HG03565 (cell line): ENCODE measurements around the gene PIR.

Experiments used
- ATAC-seq: cut with Tn5 transposase; IDR thresholded peaks from one replicate; pipeline ENCODE4 v1.9.1; 2021; ENCODE audit warnings: mild to moderate bottlenecking, moderate library complexity; ENCODE audit not compliant: unreplicated experiment

PIR gene

DNA sequence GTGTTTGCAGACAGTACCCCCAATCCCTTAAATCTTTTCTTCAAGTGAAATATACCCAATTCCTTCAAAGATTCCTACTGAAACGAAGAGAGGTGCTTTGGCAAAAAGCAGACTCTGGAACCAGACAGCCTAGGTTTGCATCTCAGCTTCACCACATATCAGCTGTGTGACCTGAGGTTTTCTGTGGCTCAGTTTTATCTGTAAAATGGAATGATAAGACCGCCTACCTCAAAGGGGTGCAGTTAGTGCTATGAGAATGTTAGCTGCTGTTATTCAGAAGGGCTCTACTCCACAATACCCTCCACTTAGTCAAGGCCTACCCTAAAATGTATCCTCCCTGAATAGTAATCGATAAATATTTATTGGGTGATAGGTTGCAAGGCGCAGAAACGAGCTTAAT, 664 bp downstream of the PIR start:
- ATAC-seq: no peak

DNA sequence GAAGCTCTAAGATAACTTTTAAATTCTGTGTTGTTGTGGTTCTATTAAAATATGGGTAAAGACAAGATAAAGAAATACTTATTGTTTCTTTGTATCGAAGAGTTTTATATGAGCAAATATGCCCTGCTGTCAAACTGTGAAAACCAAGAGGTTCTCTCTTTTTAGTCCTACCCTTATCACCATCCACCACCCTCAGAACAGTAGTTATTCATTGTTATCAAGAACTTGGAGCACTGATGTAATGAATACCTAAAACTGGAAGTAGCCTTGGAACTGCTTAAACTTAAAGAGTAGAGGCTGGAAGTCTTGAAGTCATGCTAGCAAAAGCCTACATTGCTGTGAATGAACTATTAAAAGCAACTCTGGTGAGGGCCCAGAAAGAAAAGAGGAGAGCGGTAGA, 9.2 kb downstream of the PIR start:
- ATAC-seq: no peak

DNA sequence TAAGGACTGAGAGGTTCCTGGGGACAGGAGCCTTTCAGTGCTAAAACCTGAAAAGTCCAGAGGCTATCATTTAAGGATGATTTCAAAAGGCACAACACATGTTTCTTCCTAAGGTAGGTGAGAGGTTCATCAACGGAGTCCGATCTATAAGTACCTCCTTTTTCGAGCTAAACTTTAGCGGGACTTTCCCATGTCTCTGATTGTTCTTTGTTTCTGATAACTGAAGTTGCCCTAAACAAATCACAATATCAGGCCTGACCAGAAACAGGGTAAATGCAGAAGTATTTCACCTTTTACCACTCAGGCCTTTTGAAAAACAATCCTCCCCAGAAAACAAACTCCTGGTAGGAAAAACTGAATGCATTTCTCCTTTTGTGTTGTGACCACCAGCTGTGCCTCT, 17.6 kb downstream of the PIR start:
- no peak for ATAC-seq

DNA sequence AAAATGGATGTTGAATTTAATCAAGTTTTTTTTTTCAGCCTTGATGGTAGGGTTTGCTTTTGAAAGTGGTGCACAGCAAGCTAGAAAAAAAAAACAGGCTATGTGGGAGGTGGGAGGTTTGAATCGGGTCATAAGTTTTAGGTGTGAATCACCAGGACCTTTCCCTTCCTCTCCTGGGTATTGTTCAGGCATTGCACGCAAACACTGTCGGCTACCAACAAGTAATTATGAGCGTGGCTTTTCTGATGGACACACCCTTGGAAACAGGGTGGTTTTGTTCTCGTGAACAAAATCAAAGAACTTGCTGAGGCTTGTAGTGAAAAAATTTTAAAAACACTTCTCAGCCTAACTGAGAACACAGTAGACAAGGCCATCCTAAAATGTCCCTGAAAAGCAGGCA, 18.1 kb downstream of the PIR start:
- ATAC-seq: no peak

DNA sequence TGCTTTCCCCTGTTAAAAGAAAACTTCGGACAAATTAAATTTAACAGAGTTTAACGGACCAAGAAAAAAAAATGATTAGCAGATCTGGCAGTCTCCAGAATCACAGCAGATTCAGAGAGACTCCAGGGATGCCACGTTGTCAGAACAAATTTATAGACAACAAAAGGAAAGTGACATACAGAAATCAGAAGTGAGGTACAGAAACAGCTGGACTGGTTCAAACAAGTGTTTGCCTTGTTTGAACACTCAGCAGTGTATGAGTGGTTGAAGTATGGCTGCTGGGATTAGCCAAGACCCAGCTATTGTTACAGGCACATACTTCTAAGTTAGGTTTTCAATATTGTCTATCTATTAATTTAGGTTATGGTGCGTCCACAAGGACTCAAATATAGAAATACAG, 19.1 kb downstream of the PIR start:
- ATAC-seq: no peak

DNA sequence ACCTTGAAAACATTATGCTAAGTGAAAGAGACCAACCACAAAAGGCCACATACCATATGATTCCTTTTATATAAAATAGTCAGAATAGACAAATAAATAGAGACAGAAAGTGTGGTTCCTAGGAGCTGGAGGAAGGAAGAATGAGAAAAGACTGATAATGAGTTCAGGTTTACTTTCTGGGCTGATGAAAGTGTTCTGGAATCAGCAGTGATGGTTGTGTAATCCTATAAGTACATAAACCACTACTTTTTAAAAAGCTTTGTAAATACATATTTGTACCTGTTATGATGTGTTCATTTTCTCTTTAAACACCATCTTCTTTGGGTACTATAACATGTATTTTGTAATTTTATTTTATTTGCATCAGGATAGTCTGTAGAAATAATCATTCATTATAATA, 20.6 kb downstream of the PIR start:
- ATAC-seq: no peak

DNA sequence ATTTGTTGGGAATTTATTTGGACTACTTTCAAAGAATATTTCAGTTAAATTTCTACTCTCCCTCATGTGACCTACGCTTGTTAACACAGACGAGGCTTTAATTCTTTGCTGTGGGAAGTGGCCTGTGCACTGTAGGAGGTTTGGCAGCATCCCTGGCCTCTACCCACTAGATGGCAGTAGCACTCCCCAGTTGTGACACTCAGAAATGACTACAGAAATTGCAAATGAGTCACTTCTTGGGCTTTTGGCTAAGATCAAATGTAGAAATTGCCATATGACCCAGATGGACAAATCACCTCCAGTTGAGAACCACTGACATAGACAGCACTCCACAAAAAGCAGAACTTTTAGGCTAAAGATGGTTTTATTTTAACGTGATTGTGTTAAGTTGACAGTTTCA, 22.1 kb downstream of the PIR start:
- no peak for ATAC-seq

DNA sequence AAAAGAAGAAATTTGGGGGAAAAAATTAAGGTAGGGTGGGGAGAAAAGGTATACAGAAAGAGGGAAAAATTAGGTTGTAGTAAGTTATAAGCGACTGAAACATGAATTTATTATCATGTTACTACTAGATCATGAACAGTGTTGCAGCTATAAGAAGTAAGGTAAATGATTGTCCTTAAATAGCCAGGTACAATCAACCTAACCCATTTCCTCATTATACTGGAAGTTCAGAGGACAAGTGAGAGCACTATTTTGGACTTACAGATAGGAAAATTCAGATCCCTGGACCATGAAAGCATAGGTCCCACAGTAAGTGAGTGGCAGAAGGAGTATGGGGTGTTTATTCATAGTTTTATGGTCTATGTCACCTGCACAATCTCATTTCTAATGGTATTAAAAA, 23.5 kb downstream of the PIR start:
- no peak for ATAC-seq

DNA sequence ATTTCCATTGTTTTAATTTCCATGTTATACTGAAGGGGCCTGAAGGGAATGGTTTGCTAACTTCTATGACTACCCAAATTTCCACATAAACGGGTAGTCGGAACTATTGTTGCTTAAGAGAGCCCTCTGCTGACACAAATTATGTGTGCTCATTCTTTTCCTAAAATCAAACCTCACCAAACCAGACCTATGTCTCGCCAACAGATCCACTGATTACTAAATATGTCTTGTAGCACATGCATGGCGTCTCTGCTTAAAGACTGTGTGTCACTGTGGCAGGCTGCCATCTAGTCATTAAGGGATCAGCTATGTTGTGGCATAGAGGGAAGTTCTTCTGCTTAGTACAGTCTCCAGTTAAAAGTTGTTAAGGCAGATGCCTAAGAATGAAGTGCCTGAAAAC, 25.1 kb downstream of the PIR start:
- ATAC-seq: no peak

DNA sequence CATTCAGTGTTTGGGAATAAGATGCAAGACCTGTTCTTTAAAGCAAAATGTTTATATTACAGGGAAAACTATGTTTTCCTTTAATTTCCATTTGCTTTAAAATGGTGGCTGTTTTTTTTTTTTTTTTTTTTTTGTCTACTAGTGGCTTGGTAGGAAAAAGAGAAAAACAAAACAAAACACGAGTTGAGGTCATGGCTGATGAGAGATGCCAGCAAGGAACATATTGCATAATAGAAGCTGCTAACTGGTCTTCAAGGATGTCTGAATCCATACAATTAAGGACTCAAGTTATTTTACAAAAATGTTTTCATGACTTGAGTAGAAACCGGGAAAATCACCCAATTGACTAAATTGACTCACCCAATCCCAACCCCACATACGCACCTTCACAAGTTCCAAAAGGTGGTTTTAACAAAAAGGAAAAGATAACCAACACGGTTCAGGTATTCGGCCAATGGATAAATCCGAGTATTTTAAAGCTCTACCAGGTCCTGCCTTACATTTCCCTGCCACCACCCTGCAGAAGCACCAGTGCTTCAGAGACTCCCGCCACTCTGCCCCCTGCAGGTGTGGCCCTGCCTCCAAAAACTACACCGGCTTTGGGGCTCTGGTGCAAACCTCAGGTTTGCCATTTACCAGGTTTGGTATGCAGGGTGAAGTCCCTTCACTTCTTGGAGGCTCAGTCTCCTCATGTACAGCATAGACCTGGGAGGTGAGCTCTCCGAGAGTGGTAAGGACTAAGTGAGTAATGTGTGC, 27.1 kb downstream of the PIR start:
- no peak for ATAC-seq

DNA sequence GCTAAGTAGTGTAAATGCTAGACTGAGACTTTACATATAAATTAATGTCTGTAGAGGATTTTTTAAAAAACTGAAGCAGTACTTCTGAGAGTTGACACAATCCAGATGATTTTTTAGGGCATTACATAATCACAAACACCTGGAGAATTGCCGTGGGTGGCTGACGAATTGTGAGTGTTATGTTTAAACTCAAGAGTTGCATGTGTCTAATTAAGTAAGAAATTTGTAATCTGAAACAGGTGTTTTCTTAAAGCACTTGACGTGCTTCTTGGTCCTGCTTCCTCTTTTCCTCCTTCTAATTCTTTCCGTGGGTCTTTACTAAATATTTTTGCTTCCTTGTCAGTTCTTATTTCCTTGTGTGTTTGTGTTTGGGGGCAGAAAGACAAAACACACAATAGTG, 27.8 kb downstream of the PIR start:
- ATAC-seq: peak; percentile 53

DNA sequence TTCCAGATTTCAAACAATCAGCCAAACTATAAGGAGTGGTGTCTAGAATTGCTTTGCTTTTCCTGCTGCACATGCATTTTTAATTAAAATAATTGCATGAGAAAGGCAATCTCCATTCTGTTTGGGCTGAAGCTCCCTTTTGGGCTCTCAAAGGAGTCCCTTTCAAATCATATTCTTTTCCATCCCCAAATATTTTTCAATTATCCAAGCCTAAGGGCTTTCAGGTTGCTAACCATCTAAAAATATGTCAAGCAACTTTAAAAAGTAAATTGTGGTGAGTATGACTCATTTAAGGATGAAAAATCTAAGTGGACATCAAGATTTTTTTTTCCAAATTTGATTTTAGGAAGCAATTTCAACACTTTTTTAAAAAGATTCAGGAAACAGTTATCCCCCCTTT, 28.4 kb downstream of the PIR start:
- ATAC-seq: no peak

DNA sequence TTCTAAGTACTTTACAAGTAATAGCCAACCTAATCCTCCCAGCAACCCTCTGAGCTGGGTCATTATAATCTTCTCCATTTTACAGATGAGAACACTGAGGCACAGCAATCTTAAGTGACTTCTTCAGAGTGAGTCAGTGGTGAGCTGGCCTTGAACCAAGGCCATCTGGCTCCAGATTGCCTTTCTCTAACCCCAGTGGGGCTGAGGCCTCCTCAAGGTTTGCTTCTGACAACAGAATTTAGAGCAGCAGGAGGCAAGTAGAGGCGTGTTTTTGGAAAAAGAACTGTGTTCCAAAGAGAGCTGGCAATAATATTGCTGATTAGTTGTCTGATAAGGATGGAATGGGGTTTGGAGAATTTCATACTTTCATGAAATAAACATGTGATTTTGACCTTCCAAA, 41.2 kb downstream of the PIR start:
- ATAC-seq: no peak

DNA sequence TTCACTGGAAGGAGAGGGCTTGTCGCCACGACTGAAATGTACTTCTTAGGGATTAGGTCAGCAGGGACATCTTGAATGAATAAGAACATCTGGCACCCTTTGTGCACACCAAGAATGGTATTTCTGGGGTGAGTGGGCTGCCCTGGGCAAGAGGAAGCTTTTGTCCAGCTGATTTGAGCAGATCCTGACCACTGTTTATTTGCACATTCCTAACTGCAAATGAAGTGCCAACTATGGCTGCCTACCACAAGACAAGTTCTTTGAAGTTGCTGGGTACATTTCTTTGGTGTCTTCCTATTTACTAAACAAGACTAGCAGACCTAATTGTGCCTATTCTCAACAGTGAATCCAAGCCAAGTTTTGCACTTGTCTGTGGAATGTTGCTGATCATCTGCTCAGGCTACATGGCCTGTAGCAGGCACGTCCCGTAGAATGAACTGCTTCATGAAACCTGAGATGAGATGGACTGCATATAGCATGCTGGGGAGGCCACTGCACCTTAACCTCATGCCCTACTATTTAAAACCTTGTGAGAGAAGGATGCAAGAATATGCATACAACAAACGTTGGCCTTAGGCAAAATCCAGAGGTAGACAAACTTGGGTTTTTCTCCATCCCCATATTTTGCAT, 45.0 kb downstream of the PIR start:
- ATAC-seq: no peak

DNA sequence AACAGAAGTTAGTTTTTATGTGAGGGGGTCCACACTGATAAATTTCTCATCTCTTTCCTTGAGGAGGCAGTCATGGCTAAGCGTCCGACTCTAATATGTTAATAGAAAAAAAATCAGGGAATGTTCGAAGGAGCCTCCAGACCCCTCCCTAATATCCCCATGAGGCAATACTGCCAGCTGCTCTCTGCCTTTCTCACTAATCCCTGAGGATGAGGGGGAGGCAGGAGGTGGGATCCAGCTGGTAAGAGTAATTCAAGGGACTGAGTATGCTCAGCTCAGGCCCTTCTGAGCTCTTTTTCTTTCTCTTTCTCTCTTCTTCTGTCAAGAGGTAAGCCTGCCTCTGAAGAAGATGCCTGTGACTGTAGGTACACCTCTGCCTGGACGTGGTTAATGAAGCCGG, 51.7 kb downstream of the PIR start:
- ATAC-seq: no peak

DNA sequence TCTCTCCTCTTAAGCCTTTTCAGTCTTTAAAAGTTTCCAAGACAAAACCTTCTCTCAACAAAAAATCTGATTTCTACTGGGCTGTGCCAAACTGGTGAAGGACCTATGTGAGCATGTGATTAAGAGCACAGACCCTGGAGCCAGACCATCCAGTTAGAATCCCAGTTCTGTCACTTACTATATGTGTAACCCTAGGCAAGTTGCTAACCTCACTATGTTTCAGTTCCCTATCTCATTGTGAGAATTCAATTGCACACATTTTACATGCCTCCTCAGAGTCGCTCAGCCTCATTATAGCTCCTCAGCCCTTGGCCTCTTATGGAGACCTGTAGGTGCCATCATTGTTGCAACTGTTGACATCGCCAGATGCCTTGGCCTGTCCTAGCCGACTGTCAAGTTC, 54.8 kb downstream of the PIR start:
- ATAC-seq: peak; percentile 83

DNA sequence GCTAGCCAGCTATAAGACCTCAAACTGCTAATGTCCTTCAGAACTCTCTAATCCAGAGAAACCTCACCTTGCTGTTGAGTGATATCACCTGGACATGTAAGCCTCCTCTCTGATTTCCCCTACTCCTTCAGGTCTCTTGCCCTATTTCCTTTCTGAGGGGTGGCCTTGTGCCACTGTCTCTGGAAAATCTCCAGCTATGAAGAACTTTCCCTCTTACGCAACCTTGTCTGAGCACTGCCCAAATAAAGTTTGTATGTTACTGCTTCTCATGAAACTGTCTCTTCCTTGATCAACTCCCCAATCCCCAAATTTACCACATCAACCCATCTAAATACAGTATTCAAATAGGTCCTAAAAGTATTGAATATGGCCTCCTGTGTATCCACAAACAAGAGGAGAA, 55.4 kb downstream of the PIR start:
- no peak for ATAC-seq

DNA sequence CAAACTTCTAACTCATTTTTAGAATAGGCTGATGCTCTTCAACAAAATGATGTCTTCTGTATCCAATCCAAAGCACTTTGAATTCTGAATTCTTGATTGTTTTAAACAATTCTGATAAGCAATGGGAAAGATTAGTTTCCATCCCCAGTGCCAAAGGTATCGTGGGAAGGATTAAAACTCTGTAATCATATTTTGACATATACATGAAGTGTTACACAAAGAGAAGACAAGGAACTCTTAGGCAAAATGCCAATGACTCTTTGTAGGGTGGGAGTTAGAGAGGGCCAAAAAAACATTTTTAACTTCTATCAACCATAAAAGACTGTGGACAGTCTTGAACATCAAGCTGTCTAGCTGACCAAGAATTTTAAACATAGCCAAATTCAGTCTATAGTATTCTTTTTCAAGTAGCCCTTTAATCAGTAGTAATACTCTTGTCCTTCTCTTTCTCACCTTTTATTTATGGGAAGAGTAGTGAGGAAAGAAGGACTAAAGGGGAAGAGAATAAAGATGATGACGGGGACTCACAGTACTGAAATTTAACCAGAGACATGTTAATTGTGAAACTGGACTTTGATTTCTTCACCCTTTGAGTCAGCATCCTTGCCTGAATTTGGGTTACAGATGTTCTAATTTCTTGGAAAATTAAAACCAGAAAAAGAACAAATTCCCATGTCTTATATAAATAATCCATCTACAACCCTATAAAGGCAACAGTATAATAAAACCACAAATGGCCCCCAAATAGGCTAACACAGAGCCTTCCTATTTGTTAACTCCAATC, 57.1 kb downstream of the PIR start:
- no peak for ATAC-seq

DNA sequence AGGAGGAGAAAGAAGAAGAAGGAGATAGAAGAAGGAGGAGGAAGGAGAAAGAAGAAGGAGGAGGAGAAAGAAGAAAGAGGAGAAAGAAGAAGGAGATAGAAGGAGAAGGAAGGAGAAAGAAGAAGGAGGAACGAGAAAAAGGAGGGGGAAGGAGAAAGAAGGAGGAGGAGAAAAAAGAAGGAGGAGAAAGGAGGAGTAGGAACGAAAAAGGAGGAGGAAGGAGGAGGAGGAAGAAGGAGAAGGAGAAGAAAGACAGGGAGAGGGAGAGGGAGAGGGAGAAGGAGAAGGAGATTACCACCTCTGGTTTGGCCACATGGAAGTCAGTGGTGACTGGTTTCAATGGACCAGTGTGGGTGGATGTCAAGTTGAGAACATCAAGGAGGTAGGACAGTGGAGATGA, 58.9 kb downstream of the PIR start:
- no peak for ATAC-seq

DNA sequence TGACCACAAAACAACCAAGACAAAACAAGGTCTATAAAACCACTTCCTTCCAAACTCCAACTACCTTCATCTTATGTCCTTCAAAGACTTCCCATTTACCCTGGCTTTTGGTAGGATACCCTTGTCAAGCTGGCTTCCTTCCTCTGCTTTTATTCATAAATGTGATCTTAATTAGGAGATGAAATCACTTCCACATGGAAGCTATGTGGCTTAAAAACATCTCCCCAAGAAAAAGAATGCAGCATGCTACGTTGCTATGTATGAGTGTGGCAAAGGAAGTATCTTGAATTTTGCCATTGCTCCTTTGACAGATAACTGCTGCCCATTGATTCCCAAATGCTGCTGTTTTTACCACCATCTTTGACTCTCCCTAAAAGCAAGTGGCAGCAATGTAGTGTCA, 62.5 kb downstream of the PIR start:
- ATAC-seq: no peak

DNA sequence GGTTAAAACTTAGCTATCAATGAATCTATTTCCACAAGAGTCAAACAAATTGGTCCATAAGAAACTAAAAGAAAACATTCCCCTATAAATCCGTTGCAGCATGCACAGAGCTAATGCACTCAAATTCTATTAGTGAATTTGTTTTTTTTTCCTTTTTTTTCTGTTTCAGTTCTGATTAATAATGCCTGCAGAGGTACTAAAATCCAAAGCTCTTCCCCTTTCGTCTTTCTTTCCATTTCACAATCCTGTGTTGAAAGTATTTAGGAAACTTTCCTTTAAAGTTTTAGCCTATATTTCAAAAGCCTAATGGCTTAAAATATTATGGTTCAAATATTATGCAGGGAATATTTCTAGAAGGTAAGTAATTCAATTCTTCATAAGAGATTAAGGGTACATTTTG, 63.1 kb downstream of the PIR start:
- no peak for ATAC-seq

DNA sequence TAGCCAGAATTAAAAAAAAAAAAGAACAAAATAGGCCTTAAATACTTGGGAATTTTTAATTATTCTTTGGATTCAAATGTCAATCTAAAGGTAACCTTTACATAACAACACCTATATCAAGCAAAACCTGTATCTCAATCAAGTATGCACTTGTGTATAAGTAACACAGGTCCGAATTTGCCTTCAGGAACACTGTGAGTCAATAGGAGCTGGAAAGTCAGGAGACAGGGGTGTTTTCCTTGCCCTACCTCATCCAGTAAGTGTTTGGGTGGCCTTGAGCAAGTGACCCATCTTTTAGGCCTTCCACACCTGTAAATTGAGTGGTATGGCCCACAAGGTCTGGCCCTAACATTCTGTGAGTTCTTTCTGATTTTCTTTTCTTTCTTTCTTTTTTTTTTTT, 68.1 kb downstream of the PIR start:
- ATAC-seq: no peak
